HEK293 (cell line): ENCODE data around the gene PEPD.
A peak's percentile ranks its signal among the peaks of the same experiment; 100 is the strongest.

ENCODE experiments used
- CTCF ChIA-PET: fragments of 350-600 bp; formaldehyde crosslinking; extraction: SDS; loops from one replicate; lab custom pipeline; 2021; ENCODE audit warnings: antibody characterized with exemption; lab: Yijun Ruan, JAX
- POLR2A ChIA-PET: fragments of 300-600 bp; formaldehyde crosslinking; extraction: SDS; loops from one replicate; lab custom pipeline; 2020; ENCODE audit warnings: antibody characterized with exemption, inconsistent platforms; lab: Yijun Ruan, JAX
- H3K27ac ChIP-seq: fragments of 200-500 bp; sonication (Bioruptor generic); 2 replicates; pipeline ENCODE4 v1.5.1; 2014; ENCODE audit warnings: low read depth, low read length, control low read depth, inconsistent platforms; ENCODE audit errors: extremely low read depth
- H3K36me3 ChIP-seq, 2 experiments: fragments of 200-500 bp in 1 of 2; sonication (Bioruptor generic) in 1 of 2; 1 replicate in 1 of 2; 2 replicates in 1 of 2; pipeline ENCODE4 v1.5.1; 2014 to 2017; ENCODE audit warnings: inconsistent platforms in 2 of 2, low read length in 2 of 2; ENCODE audit not compliant: control insufficient read depth in 2 of 2, insufficient read depth in 1 of 2
- H3K4me1 ChIP-seq: fragments of 200-500 bp; sonication (Bioruptor generic); 2 replicates; pipeline ENCODE4 v1.5.1; 2014; ENCODE audit warnings: mild to moderate bottlenecking, low read length, inconsistent platforms; ENCODE audit not compliant: control insufficient read depth, insufficient read depth
- H3K4me3 ChIP-seq: 2 replicates; pipeline ENCODE4 v1.5.1; 2011; ENCODE audit warnings: low read depth, mild to moderate bottlenecking, control low read depth, low read length, moderate library complexity
- H3K9me3 ChIP-seq: fragments of 200-500 bp; sonication (Bioruptor generic); 2 replicates; pipeline ENCODE4 v1.5.1; 2014; ENCODE audit warnings: low read depth, low read length, inconsistent platforms; ENCODE audit not compliant: control insufficient read depth, insufficient read depth
- BCL6B ChIP-seq: fragments of 450-650 bp; formaldehyde crosslinking; IDR thresholded peaks from 2 replicates; pipeline ENCODE4 v1.5.1; 2017; ENCODE audit warnings: missing biosample characterization, missing genetic modification characterization
- HOXA7 ChIP-seq: sonication (generic); formaldehyde crosslinking; IDR thresholded peaks from 2 replicates; pipeline ENCODE4 v1.8.1; 2022; ENCODE audit warnings: missing genetic modification reagents, borderline replicate concordance
- OSR2 ChIP-seq: fragments of 450-650 bp; formaldehyde crosslinking; IDR thresholded peaks from 2 replicates; pipeline ENCODE4 v1.5.1; 2016; ENCODE audit warnings: missing biosample characterization, missing genetic modification characterization
- OVOL3 ChIP-seq: fragments of 450-650 bp; formaldehyde crosslinking; IDR thresholded peaks from 2 replicates; pipeline ENCODE4 v1.5.1; 2016; ENCODE audit warnings: missing biosample characterization, missing genetic modification characterization
- ZEB2 ChIP-seq: fragments of 450-650 bp; formaldehyde crosslinking; IDR thresholded peaks from 2 replicates; pipeline ENCODE4 v1.5.1; 2016; ENCODE audit warnings: missing biosample characterization, missing genetic modification characterization
- ZNF132 ChIP-seq: fragments of 450-650 bp; formaldehyde crosslinking; IDR thresholded peaks from 2 replicates; pipeline ENCODE4 v1.5.1; 2017; ENCODE audit warnings: missing biosample characterization, missing genetic modification characterization, borderline replicate concordance
- ZNF138 ChIP-seq: fragments of 450-650 bp; formaldehyde crosslinking; IDR thresholded peaks from 2 replicates; pipeline ENCODE4 v1.5.1; 2016; ENCODE audit warnings: missing biosample characterization, missing genetic modification characterization, borderline replicate concordance
- ZNF16 ChIP-seq: fragments of 450-650 bp; formaldehyde crosslinking; IDR thresholded peaks from 2 replicates; pipeline ENCODE4 v1.5.1; 2016; ENCODE audit warnings: low read depth, missing biosample characterization, missing genetic modification characterization
- ZNF175 ChIP-seq: fragments of 450-650 bp; formaldehyde crosslinking; IDR thresholded peaks from 2 replicates; pipeline ENCODE4 v1.5.1; 2016; ENCODE audit warnings: missing biosample characterization, missing genetic modification characterization
- ZNF23 ChIP-seq: fragments of 450-650 bp; formaldehyde crosslinking; IDR thresholded peaks from 2 replicates; pipeline ENCODE4 v1.5.1; 2016; ENCODE audit warnings: missing biosample characterization, missing genetic modification characterization, borderline replicate concordance
- ZNF248 ChIP-seq: fragments of 450-650 bp; formaldehyde crosslinking; IDR thresholded peaks from 2 replicates; pipeline ENCODE4 v1.5.1; 2017; ENCODE audit warnings: missing biosample characterization, missing genetic modification characterization
- ZNF292 ChIP-seq: fragments of 450-650 bp; formaldehyde crosslinking; IDR thresholded peaks from 2 replicates; pipeline ENCODE4 v1.5.1; 2016; ENCODE audit warnings: low read depth, missing biosample characterization, missing genetic modification characterization, borderline replicate concordance
- ZNF302 ChIP-seq: fragments of 450-650 bp; formaldehyde crosslinking; IDR thresholded peaks from 2 replicates; pipeline ENCODE4 v1.5.1; 2016; ENCODE audit warnings: missing biosample characterization, missing genetic modification characterization, low read depth
- ZNF311 ChIP-seq: fragments of 450-650 bp; formaldehyde crosslinking; IDR thresholded peaks from 2 replicates; pipeline ENCODE4 v1.5.1; 2017; ENCODE audit warnings: missing biosample characterization, missing genetic modification characterization, borderline replicate concordance
- ZNF398 ChIP-seq: fragments of 450-650 bp; formaldehyde crosslinking; IDR thresholded peaks from 2 replicates; pipeline ENCODE4 v1.5.1; 2017; ENCODE audit warnings: missing biosample characterization, missing genetic modification characterization
- ZNF433 ChIP-seq: fragments of 450-650 bp; formaldehyde crosslinking; IDR thresholded peaks from 2 replicates; pipeline ENCODE4 v1.5.1; 2016; ENCODE audit warnings: missing biosample characterization, missing genetic modification characterization, low read depth
- ZNF514 ChIP-seq: fragments of 450-650 bp; formaldehyde crosslinking; IDR thresholded peaks from 2 replicates; pipeline ENCODE4 v1.5.1; 2016; ENCODE audit warnings: missing biosample characterization, missing genetic modification characterization
- ZNF530 ChIP-seq: fragments of 450-650 bp; formaldehyde crosslinking; IDR thresholded peaks from 2 replicates; pipeline ENCODE4 v1.5.1; 2016; ENCODE audit warnings: low read depth, missing biosample characterization, missing genetic modification characterization
- ZNF555 ChIP-seq: fragments of 450-650 bp; formaldehyde crosslinking; conservative IDR thresholded peaks from 2 replicates; pipeline ENCODE4 v1.5.1; 2017; ENCODE audit warnings: missing biosample characterization, mild to moderate bottlenecking, missing genetic modification characterization, inconsistent platforms
- ZNF624 ChIP-seq: fragments of 450-650 bp; formaldehyde crosslinking; IDR thresholded peaks from 2 replicates; pipeline ENCODE4 v1.5.1; 2017; ENCODE audit warnings: missing biosample characterization, missing genetic modification characterization
- ZNF664 ChIP-seq: fragments of 450-650 bp; formaldehyde crosslinking; IDR thresholded peaks from 2 replicates; pipeline ENCODE4 v1.5.1; 2016; ENCODE audit warnings: missing biosample characterization, missing genetic modification characterization
- ZNF768 ChIP-seq: fragments of 450-650 bp; formaldehyde crosslinking; IDR thresholded peaks from 2 replicates; pipeline ENCODE4 v1.5.1; 2018; ENCODE audit warnings: missing biosample characterization, mild to moderate bottlenecking, missing genetic modification characterization
- ZNF843 ChIP-seq: fragments of 450-650 bp; formaldehyde crosslinking; IDR thresholded peaks from 2 replicates; pipeline ENCODE4 v1.5.1; 2016; ENCODE audit warnings: missing biosample characterization, missing genetic modification characterization
- ZSCAN18 ChIP-seq: fragments of 450-650 bp; formaldehyde crosslinking; IDR thresholded peaks from 2 replicates; pipeline ENCODE4 v1.5.1; 2016; ENCODE audit warnings: missing biosample characterization, missing genetic modification characterization
- ZSCAN30 ChIP-seq: fragments of 450-650 bp; IDR thresholded peaks from 2 replicates; pipeline ENCODE4 v1.5.1; 2018; ENCODE audit warnings: missing biosample characterization, mild to moderate bottlenecking, missing genetic modification characterization, moderate library complexity
- TF ChIP-seq, protein P1 (sequence below): fragments of 450-650 bp; IDR thresholded peaks from 2 replicates; pipeline ENCODE4 v1.5.1; 2018; ENCODE audit warnings: missing biosample characterization, mild to moderate bottlenecking, missing genetic modification characterization
- TF ChIP-seq, protein P2 (sequence below): fragments of 450-650 bp; formaldehyde crosslinking; IDR thresholded peaks from 2 replicates; pipeline ENCODE4 v1.5.1; 2016; ENCODE audit warnings: missing biosample characterization, missing genetic modification characterization

PEPD gene

DNA sequence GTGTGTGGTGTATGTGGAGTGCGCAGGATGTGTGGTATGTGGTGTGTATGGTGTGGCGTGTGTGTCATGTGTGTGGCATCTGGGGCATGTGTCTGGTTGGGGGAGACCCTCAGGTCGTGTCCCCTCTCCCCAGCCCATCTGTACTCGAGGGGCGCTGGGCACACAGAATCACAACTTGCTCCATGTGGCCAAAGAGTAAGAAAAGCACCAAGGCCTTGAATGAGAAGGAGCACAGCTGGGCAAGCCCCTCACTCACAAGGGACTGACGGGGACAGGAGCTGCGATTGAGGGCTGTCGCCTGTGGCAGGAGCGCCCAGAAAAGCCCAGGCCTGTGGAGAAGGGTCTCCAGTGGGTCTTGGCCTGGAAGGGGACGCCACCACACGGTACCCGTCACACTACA, 62.8 kb downstream of the PEPD start:
- no peaks in the 10 kb centered on the region for H3K4me1 ChIP-seq
- ChIA-PET POLR2A (no interaction called here), CTCF (interaction anchor here (0.8 to 1.5 kb wide), 2 partner anchors 13 to 638 kb away, joined by 3 to 4 read pairs; no protein-coding TSS in a partner anchor)
- H3K27ac ChIP-seq: no peak overlapping the region
- no peak overlapping the region for H3K4me3 ChIP-seq
- TF ChIP-seq, protein P1, sequence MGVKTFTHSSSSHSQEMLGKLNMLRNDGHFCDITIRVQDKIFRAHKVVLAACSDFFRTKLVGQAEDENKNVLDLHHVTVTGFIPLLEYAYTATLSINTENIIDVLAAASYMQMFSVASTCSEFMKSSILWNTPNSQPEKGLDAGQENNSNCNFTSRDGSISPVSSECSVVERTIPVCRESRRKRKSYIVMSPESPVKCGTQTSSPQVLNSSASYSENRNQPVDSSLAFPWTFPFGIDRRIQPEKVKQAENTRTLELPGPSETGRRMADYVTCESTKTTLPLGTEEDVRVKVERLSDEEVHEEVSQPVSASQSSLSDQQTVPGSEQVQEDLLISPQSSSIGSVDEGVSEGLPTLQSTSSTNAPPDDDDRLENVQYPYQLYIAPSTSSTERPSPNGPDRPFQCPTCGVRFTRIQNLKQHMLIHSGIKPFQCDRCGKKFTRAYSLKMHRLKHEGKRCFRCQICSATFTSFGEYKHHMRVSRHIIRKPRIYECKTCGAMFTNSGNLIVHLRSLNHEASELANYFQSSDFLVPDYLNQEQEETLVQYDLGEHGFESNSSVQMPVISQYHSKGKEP (tag by site-specific recombination): no peak
- TF ChIP-seq ZEB2 (tag by site-specific recombination): no peak
- no peak for TF ChIP-seq OSR2 (tag by site-specific recombination)
- TF ChIP-seq ZNF138 (tag by site-specific recombination): no peak
- H3K9me3 ChIP-seq: no peaks in the 10 kb centered on the region
- H3K36me3 ChIP-seq: peaks cover 3 to 4% of the 10 kb centered on the region in 2 experiments; a peak in 2 of 3 replicates

- H3K4me3 ChIP-seq: no peak overlapping the region
- no peaks in the 10 kb centered on the region for H3K9me3 ChIP-seq
- H3K4me1 ChIP-seq: no peaks in the 10 kb centered on the region
- peaks cover 3 to 4% of the 10 kb centered on the region in 2 experiments; a peak in 2 of 3 replicates for H3K36me3 ChIP-seq
- POLR2A ChIA-PET: no interaction called here
- H3K27ac ChIP-seq: no peak overlapping the region
- CTCF ChIA-PET: interaction anchor here (0.8 kb wide), 1 partner anchor 638 kb away, joined by 4 read pairs; no protein-coding TSS in a partner anchor
- TF ChIP-seq ZNF23 (tag by site-specific recombination): 0 out of 2 replicates have a peak, but pooled peaks have one; percentile 47
- no peak for TF ChIP-seq ZNF292 (tag by site-specific recombination)
- TF ChIP-seq ZNF768 (tag by site-specific recombination): no peak
- no peak for TF ChIP-seq OVOL3 (tag by site-specific recombination)
- TF ChIP-seq ZNF664: no peak
- no peak for TF ChIP-seq ZNF175 (tag by site-specific recombination)
- no peak; the same call in 1 of the 2 replicates for TF ChIP-seq ZNF16 (tag by site-specific recombination)
- TF ChIP-seq ZNF302 (tag by site-specific recombination): no peak
- TF ChIP-seq HOXA7 (CRISPR knock-in tag): no peak
- peak; percentile 94; the same call in 1 of the 2 replicates for TF ChIP-seq ZNF311 (tag by site-specific recombination)
- TF ChIP-seq ZNF624: no peak
- no peak for TF ChIP-seq ZNF433
- TF ChIP-seq ZNF398 (tag by site-specific recombination): peak; percentile 59
- TF ChIP-seq ZNF514 (tag by site-specific recombination): peak; percentile 26
- peak; percentile 47; the same call in 1 of the 2 replicates for TF ChIP-seq ZSCAN18 (tag by site-specific recombination)
- no peak for TF ChIP-seq ZSCAN30 (tag by site-specific recombination)
- peak; percentile 27; the same call in 1 of the 2 replicates for TF ChIP-seq ZNF248
- TF ChIP-seq, protein P2, sequence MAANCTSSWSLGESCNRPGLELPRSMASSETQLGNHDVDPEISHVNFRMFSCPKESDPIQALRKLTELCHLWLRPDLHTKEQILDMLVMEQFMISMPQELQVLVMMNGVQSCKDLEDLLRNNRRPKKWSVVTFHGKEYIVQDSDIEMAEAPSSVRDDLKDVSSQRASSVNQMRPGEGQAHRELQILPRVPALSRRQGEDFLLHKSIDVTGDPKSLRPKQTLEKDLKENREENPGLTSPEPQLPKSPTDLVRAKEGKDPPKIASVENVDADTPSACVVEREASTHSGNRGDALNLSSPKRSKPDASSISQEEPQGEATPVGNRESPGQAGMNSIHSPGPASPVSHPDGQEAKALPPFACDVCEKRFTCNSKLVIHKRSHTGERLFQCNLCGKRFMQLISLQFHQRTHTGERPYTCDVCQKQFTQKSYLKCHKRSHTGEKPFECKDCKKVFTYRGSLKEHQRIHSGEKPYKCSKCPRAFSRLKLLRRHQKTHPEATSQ (tag by site-specific recombination): no peak
- TF ChIP-seq ZNF843 (tag by site-specific recombination): no peak
- TF ChIP-seq ZNF132 (tag by site-specific recombination): no peak
- peak; percentile 8; the same call in 1 of the 2 replicates for TF ChIP-seq ZNF530
- no peak for TF ChIP-seq ZNF555
- TF ChIP-seq BCL6B: peak; percentile 50
Observed at GRCh38 chr19:33458171-33458633, 63.4 kb downstream of the PEPD start.
